ACC112 (cell line): Measurements from ENCODE around the gene PIAS1.
"Not testable (repeated sequence)": the region's sequence is repeated elsewhere in the genome, so short reads cannot be mapped to it uniquely, and the experiment has no call there.

Source experiments
- H2AFZ ChIP-seq: fragments of 200-600 bp; sonication (generic); one replicate; pipeline ENCODE4 v1.6.0; 2017; ENCODE audit warnings: antibody characterized with exemption, low read length; ENCODE audit not compliant: unreplicated experiment
- H3K27ac ChIP-seq: fragments of 200-600 bp; sonication (generic); 2 replicates; pipeline ENCODE4 v1.5.1; 2014; ENCODE audit warnings: low read depth, mild to moderate bottlenecking, antibody characterized with exemption, low read length, moderate library complexity
- H3K27me3 ChIP-seq: fragments of 200-600 bp; sonication (generic); 2 replicates; pipeline ENCODE4 v1.6.1; 2014; ENCODE audit warnings: mild to moderate bottlenecking, antibody characterized with exemption, low read length, moderate library complexity, mixed read lengths; ENCODE audit not compliant: insufficient read depth
- H3K36me3 ChIP-seq: fragments of 200-600 bp; sonication (generic); 2 replicates; pipeline ENCODE4 v1.6.1; 2016; ENCODE audit warnings: mild to moderate bottlenecking, antibody characterized with exemption, low read length, moderate library complexity, mixed read lengths; ENCODE audit not compliant: insufficient read depth
- H3K4me1 ChIP-seq: fragments of 200-600 bp; sonication (generic); one replicate; pipeline ENCODE4 v1.6.1; 2016; ENCODE audit warnings: low read length, mixed read lengths; ENCODE audit not compliant: insufficient read depth, unreplicated experiment, control insufficient read depth
- H3K4me3 ChIP-seq: fragments of 200-600 bp; sonication (generic); 2 replicates; pipeline ENCODE4 v1.5.1; 2014; ENCODE audit warnings: mild to moderate bottlenecking, low read depth, low read length
- H3K79me2 ChIP-seq: fragments of 200-600 bp; sonication (generic); one replicate; pipeline ENCODE4 v1.6.0; 2016; ENCODE audit warnings: low read length; ENCODE audit not compliant: control insufficient read depth, unreplicated experiment, insufficient read depth

The PIAS1 gene

DNA sequence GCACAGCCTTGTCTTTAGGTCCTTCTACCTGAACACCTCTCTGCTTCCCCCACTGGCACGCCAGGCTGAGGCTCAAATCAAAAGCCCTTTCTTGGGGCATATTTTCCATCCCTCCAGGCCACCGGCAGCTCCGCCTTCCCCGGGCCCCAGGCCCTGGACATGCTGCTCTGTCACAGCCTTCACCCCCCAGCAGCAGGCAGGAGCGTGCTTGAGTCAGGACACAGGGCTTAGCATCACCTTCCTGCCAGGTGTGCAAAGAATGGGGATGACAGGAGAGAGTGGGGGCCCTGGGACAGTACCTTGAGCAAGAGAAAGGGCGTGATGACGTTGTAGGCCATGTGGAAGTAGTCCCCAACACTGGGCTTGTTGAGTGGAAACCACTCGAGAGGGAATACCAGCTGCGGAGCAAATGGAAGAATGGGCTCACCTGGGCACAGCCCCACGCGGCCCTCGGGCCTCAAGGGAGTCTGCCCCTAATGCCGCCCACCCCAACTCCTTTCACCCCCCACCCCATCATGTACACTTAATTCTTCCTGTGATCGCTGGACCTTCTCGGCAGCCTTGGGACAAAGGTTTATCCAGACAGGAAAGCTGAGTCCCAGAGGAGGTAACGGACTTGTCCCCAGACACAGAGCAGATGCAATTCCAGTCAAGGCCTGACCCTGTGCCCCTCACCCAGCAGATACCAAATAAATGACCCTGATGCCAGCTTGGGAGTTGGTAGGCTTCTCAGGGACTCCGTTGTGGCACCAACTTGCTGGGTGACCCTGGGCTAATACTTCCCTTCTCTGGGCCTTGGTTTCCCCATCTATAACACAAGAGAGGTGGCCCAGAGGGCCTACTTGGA lies 160.1 kb downstream of the PIAS1 start:
- H3K79me2 ChIP-seq: peaks cover 20% of the 10 kb centered on the region
- no peaks in the 10 kb centered on the region for H3K27me3 ChIP-seq
- no peaks in the 10 kb centered on the region for H3K4me1 ChIP-seq
- H3K27ac ChIP-seq: no peak overlapping the region
- H3K4me3 ChIP-seq: no peak overlapping the region
- no peak overlapping the region for H2AFZ ChIP-seq
- H3K36me3 ChIP-seq: peaks cover 8% of the 10 kb centered on the region; the same call in 1 of the 2 replicates

DNA sequence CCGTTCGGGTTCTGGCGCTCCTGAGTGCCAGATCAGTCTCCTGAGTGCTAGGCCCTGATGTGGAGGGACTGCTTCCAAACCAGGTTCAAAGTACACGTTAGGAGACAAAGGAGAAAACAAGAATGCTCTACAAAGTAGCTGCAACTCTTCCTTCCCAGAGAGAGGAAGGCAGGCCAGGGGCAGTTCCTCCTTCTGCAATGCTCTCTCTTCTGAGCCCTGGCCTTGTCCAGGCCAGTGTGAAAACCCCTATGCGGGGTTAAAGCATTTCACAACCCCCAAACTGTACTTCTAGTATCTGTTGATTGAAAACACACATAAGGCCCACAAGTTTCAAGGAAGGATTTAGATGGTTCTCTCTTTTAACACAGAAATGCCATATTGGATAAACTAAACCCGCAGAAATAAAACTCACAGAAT lies 160.7 kb downstream of the PIAS1 start:
- Histone ChIP-seq H3K4me3 (no peak overlapping the region), H3K79me2 (peaks cover 25% of the 10 kb centered on the region), H3K27ac (no peak overlapping the region)

DNA sequence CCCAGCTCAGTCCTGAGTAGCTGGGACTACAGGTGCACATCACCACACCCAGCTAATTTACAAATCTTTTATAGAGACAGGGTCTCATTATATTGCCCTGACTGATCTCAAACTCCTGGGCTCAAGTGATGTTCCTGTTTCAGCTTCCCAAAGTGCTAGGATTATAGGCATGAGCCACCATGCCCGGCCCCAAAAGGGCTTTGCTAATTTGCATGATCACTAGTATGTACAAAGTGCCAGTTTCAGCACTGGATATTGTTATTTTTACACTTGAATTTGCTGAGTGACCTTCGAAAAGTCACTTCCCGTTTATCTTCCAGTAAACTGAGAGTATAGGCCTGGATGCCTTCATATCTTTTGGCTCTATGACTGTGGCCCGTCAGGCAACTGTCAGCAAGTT lies 163.2 kb downstream of the PIAS1 start:
- H3K79me2 ChIP-seq: peaks cover 32% of the 10 kb centered on the region
- H3K4me3 ChIP-seq: no peak overlapping the region
- H3K4me1 ChIP-seq: no peaks in the 10 kb centered on the region
- H3K27ac ChIP-seq: no peak overlapping the region
- no peaks in the 10 kb centered on the region for H3K27me3 ChIP-seq
- peaks cover 9% of the 10 kb centered on the region; the same call in 1 of the 2 replicates for H3K36me3 ChIP-seq
- H2AFZ ChIP-seq: no peak overlapping the region

More for the DNA sequence above, 160.7 kb downstream of the PIAS1 start:
- Histone ChIP-seq H3K27me3 (no peaks in the 10 kb centered on the region), H3K36me3 (peaks cover 9% of the 10 kb centered on the region; the same call in 1 of the 2 replicates), H3K4me1 (no peaks in the 10 kb centered on the region), H2AFZ (no peak overlapping the region)

DNA sequence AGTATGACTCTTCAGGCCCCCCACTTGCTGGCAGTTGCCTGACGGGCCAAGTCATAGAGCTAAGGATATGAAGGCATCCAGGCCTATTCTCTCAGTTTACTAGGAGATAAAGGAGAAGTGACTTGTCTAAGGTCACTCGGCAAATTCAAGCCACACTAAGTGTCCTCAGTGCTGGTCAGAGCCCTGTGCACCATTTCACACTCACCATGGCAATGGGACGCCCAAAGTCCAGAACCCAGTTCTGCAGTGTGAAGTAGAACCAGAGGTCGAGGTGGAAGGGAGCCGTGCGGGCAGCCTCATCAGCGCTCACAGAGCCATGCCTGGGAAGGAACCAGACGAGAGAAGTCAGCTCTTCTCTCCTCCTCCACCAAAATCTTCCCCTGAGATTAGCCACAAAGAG lies 164.2 kb downstream of the PIAS1 start:
- H3K36me3 ChIP-seq: peaks cover 9% of the 10 kb centered on the region; the same call in 1 of the 2 replicates
- H3K4me3 ChIP-seq: no peak overlapping the region
- H3K79me2 ChIP-seq: peaks cover 35% of the 10 kb centered on the region
- H2AFZ ChIP-seq: no peak overlapping the region
- H3K27ac ChIP-seq: no peak overlapping the region
- no peaks in the 10 kb centered on the region for H3K4me1 ChIP-seq
- H3K27me3 ChIP-seq: no peaks in the 10 kb centered on the region

DNA sequence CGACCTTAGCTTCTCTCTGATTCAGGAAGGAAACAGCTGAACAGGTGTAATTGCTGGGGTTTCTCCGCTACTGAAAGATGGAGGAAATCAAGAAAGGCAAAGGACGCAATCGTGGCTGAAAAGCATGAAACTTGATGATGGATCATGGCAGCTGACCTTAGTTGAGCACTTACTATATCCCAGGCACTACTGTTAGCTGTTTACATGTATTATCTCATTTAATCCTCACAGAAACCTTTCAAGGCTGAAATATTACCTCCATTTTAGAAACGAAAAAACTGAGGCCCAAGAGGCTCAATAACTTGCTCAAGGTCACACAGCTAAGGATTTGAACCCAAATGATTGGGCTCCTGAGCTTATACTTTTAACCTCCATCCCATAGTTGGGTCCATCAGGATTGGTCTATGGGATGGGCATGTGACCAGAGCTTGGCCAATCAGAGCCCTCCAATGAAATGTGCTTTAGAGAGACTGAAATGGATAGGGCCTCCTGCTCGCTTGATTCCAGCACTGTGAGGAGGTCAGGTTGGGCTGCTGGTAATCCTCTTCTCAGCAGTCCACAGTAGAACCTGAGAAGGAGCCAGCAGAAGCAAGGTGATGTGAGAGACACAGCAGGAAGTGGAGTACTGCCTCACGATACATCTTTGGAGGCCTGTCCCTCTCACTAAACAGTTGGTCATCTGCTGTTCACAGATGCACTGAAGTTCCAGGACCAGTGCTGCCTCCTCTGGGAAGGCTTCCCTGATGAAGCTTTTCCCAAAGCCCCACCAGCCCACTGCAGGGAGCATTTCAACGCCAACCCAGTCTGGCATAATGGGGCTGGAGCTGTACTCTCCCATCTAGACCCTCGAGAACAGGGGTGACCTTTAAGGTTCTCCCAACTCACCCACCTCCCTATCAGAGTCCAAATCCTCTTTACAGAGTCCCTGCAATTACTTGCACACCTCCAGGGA lies 165.0 kb downstream of the PIAS1 start:
- no peak overlapping the region for H3K4me3 ChIP-seq
- no peak overlapping the region for H3K27ac ChIP-seq
- H3K27me3 ChIP-seq: no peaks in the 10 kb centered on the region
- no peak overlapping the region for H2AFZ ChIP-seq
- H3K4me1 ChIP-seq: no peaks in the 10 kb centered on the region
- peaks cover 40% of the 10 kb centered on the region for H3K79me2 ChIP-seq
- H3K36me3 ChIP-seq: peaks cover 9% of the 10 kb centered on the region; the same call in 1 of the 2 replicates

DNA sequence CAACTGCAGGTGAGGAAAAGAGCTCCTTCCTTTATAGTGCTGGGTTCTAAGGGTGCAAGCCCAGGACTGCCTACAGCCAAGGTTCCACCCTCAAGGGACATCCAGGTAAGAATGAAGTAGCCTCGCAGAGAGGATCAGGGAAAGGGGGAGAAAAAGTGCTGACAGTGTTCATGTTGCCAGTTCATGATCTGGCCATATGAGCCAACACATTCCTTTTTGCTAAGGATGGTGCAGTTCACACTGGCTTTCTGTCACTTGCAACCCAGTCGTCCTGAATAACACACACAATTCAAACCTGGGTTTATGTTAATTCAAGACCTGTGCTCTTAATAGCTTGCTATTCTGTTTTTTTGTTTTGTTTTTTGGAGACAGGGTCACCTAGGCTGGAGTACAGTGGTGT lies 166.4 kb downstream of the PIAS1 start:
- H3K27me3 ChIP-seq: no peaks in the 10 kb centered on the region
- H3K4me3 ChIP-seq: no peak overlapping the region
- no peaks in the 10 kb centered on the region for H3K4me1 ChIP-seq
- H3K79me2 ChIP-seq: peaks cover 50% of the 10 kb centered on the region
- no peak overlapping the region for H2AFZ ChIP-seq
- peaks cover 9% of the 10 kb centered on the region; the same call in 1 of the 2 replicates for H3K36me3 ChIP-seq
- H3K27ac ChIP-seq: no peak overlapping the region

DNA sequence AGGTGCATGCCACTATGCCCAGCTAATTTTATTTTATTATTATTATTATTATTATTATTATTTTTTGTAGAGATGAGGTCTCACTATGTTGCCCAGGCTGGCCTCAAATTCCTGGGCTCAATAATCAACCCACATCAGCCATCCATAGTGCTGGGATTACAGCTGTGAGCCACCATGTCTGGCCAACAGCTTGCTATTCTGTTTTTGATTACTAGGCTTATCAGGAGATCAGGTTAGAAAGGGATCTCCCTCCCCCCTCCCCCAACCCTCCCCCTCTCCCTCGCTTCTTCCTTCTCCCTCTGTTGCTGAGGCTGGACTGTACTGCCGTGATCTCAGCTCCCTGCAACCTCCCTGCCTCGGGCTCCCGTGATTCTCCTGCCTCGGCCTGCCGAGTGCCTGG lies 166.9 kb downstream of the PIAS1 start:
- no peak overlapping the region for H3K4me3 ChIP-seq
- no peaks in the 10 kb centered on the region for H3K4me1 ChIP-seq
- no peak overlapping the region for H2AFZ ChIP-seq
- H3K36me3 ChIP-seq: peaks cover 9% of the 10 kb centered on the region; the same call in 1 of the 2 replicates
- peaks cover 50% of the 10 kb centered on the region for H3K79me2 ChIP-seq
- no peak overlapping the region for H3K27ac ChIP-seq
- no peaks in the 10 kb centered on the region for H3K27me3 ChIP-seq

DNA sequence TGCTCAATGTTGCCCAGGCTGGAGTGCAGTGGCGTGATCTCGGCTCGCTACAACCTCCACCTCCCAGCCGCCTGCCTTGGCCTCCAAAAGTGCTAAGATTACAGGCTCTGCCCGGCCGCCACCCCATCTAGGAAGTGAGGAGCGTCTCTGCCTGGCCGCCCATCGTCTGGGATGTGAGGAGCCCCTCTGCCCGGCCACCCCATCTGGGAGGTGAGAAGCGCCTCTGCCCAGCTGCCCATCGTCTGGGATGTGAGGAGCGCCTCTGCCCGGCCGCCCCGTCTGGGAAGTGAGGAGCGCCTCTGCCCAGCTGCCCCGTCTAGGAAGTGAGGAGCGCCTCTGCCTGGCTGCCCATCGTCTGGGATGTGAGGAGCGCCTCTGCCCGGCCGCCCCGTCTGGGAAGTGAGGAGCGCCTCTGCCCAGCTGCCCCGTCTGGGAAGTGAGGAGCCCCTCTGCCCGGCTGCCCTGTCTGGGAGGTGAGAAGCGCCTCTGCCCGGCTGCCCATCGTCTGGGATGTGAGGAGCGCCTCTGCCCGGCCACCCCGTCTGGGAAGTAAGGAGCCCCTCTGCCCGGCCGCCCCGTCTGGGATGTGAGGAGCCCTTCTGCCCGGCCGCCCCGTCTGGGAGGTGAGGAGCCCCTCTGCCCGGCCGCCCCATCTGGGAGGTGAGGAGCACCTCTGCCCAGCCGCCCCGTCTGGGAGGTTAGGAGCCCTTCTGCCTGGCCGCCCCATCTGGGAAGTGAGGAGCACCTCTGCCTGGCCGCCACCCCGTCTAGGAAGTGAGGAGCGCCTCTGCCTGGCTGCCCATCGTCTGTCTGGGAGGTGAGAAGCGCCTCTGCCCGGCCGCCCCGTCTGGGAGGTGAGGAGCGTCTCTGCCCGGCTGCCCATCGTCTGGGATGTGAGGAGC lies 167.7 kb downstream of the PIAS1 start:
- H3K4me3 ChIP-seq, H3K4me1 ChIP-seq, H3K27ac ChIP-seq, H3K36me3 ChIP-seq, H2AFZ ChIP-seq, H3K27me3 ChIP-seq: not testable (repeated sequence)
- peaks cover 50% of the 10 kb centered on the region for H3K79me2 ChIP-seq

DNA sequence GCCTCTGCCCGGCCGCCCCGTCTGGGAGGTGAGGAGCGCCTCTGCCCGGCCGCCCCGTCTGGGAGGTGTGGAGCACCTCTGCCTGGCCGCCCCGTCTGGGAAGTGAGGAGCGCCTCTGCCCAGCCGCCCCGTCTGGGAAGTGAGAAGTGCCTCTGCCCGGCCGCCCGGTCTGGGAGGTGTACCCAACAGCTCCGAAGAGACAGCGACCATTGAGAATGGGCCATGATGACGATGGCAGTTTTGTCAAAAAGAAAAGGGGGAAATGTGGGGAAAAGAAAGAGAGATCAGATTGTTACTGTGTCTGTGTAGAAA lies 168.3 kb downstream of the PIAS1 start:
- H3K4me1 ChIP-seq, H3K27me3 ChIP-seq, H2AFZ ChIP-seq, H3K27ac ChIP-seq, H3K36me3 ChIP-seq, H3K4me3 ChIP-seq: not testable (repeated sequence)
- H3K79me2 ChIP-seq: peaks cover 52% of the 10 kb centered on the region

DNA sequence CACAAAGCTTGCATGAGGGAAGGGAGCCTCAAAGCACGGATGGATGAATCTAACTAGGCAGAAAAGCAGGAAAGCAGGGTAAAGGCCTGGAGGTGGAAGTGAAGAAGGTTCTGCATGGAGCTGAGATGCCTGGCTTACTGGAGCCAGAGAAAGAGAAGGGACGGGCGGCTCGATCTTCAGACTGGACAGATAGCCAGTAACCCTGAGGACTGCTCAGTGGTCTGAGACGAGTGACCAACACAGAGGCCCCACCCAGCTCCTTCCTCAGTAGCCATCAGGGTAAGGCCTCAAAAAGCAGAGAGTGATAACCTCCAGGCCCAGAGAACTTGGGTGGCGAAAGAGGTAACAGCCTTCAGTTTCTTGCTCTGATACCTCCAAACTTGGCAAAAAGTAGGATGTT lies 169.1 kb downstream of the PIAS1 start:
- peaks cover 53% of the 10 kb centered on the region for H3K79me2 ChIP-seq
- H3K27ac ChIP-seq: no peak overlapping the region
- no peak overlapping the region for H3K4me3 ChIP-seq
- no peaks in the 10 kb centered on the region for H3K27me3 ChIP-seq
- peaks cover 9% of the 10 kb centered on the region; the same call in 1 of the 2 replicates for H3K36me3 ChIP-seq
- no peak overlapping the region for H2AFZ ChIP-seq
- peaks cover 9% of the 10 kb centered on the region for H3K4me1 ChIP-seq
